Effector CD4-positive, alpha-beta T cell (primary cell): ENCODE measurements around the gene CADM1.

ENCODE experiments used
- DNase-seq: peaks from one replicate; pipeline ENCODE4 v3.0.0-alpha.2; 2020

The CADM1 gene

GRCh38 chr11:115199481-115200069 lies 304.6 kb downstream of the CADM1 start:
- DNase-seq = no peak

- no peak for DNase-seq
Measured at GRCh38 chr11:115198321-115198741, 305.9 kb downstream of the CADM1 start.

- DNase-seq = no peak
Measured at GRCh38 chr11:115197433-115197832, 306.8 kb downstream of the CADM1 start.

- no peak for DNase-seq
Measured at GRCh38 chr11:115197031-115197430, 307.2 kb downstream of the CADM1 start.

- no peak for DNase-seq
Measured at GRCh38 chr11:115194802-115195110, 309.5 kb downstream of the CADM1 start.

GRCh38 chr11:115193914-115194801 lies 310.1 kb downstream of the CADM1 start:
- DNase-seq = no peak

GRCh38 chr11:115191761-115192160 lies 312.5 kb downstream of the CADM1 start:
- no peak for DNase-seq

GRCh38 chr11:115190196-115190595 lies 314.0 kb downstream of the CADM1 start:
- no peak for DNase-seq

GRCh38 chr11:115188898-115189278 lies 315.3 kb downstream of the CADM1 start:
- no peak for DNase-seq

GRCh38 chr11:115188188-115188897 lies 315.9 kb downstream of the CADM1 start:
- no peak for DNase-seq

- DNase-seq = no peak
Measured at GRCh38 chr11:115185931-115186330, 318.3 kb downstream of the CADM1 start.

- DNase-seq = no peak
Measured at GRCh38 chr11:115185507-115185906, 318.7 kb downstream of the CADM1 start.

- no peak for DNase-seq
Measured at GRCh38 chr11:115184901-115185300, 319.3 kb downstream of the CADM1 start.

- no peak for DNase-seq
Measured at GRCh38 chr11:115183830-115184229, 320.4 kb downstream of the CADM1 start.

GRCh38 chr11:115183136-115183535 lies 321.1 kb downstream of the CADM1 start:
- no peak for DNase-seq

- no peak for DNase-seq
Measured at GRCh38 chr11:115182282-115182955, 321.8 kb downstream of the CADM1 start.

GRCh38 chr11:115181538-115181937 lies 322.7 kb downstream of the CADM1 start:
- no peak for DNase-seq

- no peak for DNase-seq
Measured at GRCh38 chr11:115180272-115180671, 323.9 kb downstream of the CADM1 start.

GRCh38 chr11:115179636-115180035 lies 324.6 kb downstream of the CADM1 start:
- no peak for DNase-seq

GRCh38 chr11:115178705-115179104 lies 325.5 kb downstream of the CADM1 start:
- no peak for DNase-seq

- DNase-seq = no peak
Measured at GRCh38 chr11:115173136-115173535, 331.1 kb downstream of the CADM1 start.

GRCh38 chr11:115170133-115170815 lies 333.9 kb downstream of the CADM1 start:
- DNase-seq = no peak

- DNase-seq = no peak
Measured at GRCh38 chr11:115169251-115169650, 335.0 kb downstream of the CADM1 start.
